ENCODE results near the gene GABBR2. TPM values are rescaled to one million over a fixed set of nuclear protein-coding genes. Genes with fewer than 3 reads are reported as not detected.

The GABBR2 gene
- total RNA-seq, 4 donors from 2014 or later: 2.4 to 13.6 (median 10.0) TPM

DNA sequence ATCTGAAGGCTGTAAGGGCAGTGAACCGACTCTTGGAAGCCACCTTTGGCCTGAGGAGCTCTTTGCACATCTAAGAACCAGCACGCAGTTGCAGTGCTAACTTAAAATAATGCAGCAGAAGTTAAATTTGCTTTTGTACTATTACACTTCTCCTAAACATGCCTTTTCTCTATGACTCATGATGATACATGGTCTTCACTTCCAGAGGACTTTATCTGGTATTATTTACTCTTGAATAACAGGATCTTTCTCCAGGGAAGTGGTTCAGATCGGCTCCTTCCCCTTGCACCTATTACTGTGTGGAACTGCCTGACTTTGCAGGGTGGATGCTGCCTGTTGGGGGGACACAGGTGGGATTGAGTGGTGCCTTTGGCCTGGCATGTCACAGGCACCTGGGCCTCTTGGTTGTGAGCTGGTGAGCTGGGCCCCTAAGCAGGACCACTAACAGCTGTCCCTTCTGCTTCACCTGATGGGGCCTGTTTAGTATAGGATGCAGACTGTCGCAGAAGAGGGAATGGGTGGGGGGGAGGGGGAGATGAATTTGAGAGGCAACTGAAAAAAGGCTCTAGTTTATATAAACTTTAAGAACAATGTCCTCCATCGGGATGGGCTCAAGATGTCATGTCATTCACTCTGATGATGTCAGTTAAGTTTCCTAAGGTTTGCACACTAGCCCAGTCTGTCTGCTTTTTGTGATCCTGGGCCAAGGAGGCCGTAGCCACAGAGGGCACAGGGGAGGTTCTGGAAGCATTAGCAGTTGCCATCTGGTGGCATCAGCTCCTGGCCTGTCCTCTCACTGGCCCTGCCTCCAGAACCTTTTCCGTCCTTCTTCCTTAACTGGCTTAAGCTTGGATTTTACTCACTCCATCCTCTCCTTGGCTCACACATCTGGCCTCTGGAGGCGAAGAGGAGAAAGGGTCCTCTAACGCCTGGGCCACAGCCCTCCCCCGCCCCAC is 33.9 kb upstream of the GABBR2 start:
- no peaks in the 10 kb centered on the region for H3K9me3 ChIP-seq

DNA sequence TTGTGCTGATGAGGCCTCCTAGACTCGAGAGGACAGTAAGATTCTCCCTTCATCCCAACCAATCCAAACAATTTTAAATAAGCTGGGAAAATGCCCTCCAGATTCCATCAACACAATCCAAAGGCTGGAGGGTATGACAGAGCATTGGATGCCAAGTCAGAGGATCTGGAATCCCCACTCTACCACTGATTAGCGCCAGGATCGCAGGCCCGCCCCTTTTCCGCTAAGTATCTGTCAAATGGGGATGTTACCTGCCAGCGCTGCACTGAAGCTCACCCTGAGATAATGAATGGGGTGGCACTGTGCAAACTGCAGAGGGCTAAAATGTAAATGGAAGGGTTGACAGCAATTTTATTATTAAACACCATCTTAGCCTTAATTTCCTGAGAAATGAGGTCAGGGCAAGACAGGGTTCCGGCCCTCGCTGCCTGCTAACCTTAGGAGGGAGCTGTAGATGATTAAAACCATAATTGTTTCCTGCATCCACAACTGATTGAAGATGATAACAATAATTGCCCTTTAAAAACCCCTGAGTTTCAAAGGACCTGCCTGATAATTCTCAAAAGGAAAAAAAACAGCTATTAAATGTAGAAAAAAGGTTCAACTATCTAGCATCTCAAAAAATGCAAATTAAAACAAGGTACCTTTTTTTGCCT is 31.6 kb upstream of the GABBR2 start:
- WGBS, 2 donors: 87 to 95% methylated on average over 8 of the region's 8 CpGs
- intact Hi-C loops (cut with DNase I): no loop called here
- H3K27ac ChIP-seq: no peak overlapping the region
- no peaks in the 10 kb centered on the region for H3K27me3 ChIP-seq
- DNase-seq: no peak
- H3K36me3 ChIP-seq: peaks cover 18 to 21% of the 10 kb centered on the region in 2 donors
- no peaks in the 10 kb centered on the region for H3K9me3 ChIP-seq
- no peak for TF ChIP-seq POLR2A (IDR thresholded peaks at IDR 0.05)
- no peak overlapping the region for H3K4me3 ChIP-seq (replicated peaks in 1 of 3)
- H3K4me1 ChIP-seq: no peaks in the 10 kb centered on the region

More for the DNA sequence above, 33.9 kb upstream of the GABBR2 start:
- H3K4me1 ChIP-seq: no peaks in the 10 kb centered on the region
- WGBS, 2 donors: 90 to 92% methylated on average over 9 of the region's 10 CpGs
- no peak for DNase-seq
- TF ChIP-seq, protein P1, sequence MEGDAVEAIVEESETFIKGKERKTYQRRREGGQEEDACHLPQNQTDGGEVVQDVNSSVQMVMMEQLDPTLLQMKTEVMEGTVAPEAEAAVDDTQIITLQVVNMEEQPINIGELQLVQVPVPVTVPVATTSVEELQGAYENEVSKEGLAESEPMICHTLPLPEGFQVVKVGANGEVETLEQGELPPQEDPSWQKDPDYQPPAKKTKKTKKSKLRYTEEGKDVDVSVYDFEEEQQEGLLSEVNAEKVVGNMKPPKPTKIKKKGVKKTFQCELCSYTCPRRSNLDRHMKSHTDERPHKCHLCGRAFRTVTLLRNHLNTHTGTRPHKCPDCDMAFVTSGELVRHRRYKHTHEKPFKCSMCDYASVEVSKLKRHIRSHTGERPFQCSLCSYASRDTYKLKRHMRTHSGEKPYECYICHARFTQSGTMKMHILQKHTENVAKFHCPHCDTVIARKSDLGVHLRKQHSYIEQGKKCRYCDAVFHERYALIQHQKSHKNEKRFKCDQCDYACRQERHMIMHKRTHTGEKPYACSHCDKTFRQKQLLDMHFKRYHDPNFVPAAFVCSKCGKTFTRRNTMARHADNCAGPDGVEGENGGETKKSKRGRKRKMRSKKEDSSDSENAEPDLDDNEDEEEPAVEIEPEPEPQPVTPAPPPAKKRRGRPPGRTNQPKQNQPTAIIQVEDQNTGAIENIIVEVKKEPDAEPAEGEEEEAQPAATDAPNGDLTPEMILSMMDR (IDR thresholded peaks at IDR 0.05): no peak
- TF ChIP-seq POLR2A (IDR thresholded peaks at IDR 0.05): no peak
- no peak overlapping the region for H3K27ac ChIP-seq
- H3K36me3 ChIP-seq: peaks cover 9 to 11% of the 10 kb centered on the region in 2 donors
- no peak overlapping the region for H3K4me3 ChIP-seq (replicated peaks in 1 of 3)
- no peaks in the 10 kb centered on the region for H3K27me3 ChIP-seq
- intact Hi-C loops (cut with DNase I): no loop called here

DNA sequence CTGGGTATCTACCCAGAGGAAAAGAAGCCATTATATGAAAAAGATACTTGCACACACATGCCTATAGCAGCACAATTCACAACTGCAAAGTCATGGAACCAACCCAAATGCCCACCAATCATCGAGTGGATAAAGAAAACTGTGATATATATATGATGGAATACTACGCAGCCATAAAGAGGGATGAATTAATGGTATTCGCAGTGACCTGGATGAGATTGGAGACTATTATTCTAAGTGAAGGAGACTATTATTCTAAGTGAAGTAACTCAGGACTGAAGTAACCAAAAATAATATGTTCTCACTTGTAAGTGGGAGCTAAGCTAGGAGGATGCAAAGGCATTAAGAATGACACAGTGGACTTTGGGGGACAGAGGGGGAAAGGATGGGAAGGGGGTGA is 30.0 kb upstream of the GABBR2 start:
- 97 to 98% methylated on average over 3 of the region's 3 CpGs for WGBS, 2 donors
- no peak for TF ChIP-seq POLR2A (IDR thresholded peaks at IDR 0.05)
- no peak for DNase-seq
- Histone ChIP-seq H3K9me3 (no peaks in the 10 kb centered on the region), H3K27me3 (no peaks in the 10 kb centered on the region), H3K27ac (no peak overlapping the region), H3K36me3 (peaks cover 18 to 21% of the 10 kb centered on the region in 2 donors), H3K4me1 (no peaks in the 10 kb centered on the region), H3K4me3 (replicated peaks in 1 of 3) (no peak overlapping the region)
- intact Hi-C loops (cut with DNase I): no loop called here

DNA sequence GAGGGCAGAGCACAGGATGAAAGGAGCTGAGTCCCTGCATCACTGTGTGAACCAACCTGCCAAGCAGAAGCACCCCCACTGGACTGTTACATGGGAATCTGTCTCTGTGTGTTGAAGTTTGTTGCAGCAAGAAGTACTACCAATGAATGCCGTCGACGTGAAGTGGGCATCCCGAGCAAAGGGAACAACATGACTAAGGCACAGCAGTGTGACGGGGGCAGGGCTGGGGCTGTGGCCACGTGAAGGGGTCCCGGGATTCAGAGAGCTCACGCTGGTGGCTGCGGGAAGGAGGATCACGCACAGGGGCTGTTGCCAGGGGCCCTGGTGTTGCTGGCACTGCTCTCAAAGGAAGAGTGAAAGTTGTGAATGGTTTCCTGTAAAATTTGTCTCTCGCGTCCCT is 27.5 kb upstream of the GABBR2 start:
- Histone ChIP-seq H3K27me3 (no peaks in the 10 kb centered on the region), H3K9me3 (no peaks in the 10 kb centered on the region), H3K27ac (no peak overlapping the region), H3K4me3 (replicated peaks in 1 of 3) (no peak overlapping the region), H3K4me1 (no peaks in the 10 kb centered on the region), H3K36me3 (peaks cover 18 to 19% of the 10 kb centered on the region in 2 donors)
- TF ChIP-seq, protein P1 (IDR thresholded peaks at IDR 0.05): no peak
- no peak for TF ChIP-seq POLR2A (IDR thresholded peaks at IDR 0.05)
- WGBS, 2 donors: 83 to 92% methylated on average over 12 of the region's 12 CpGs
- intact Hi-C loops (cut with DNase I): no loop called here
- no peak for DNase-seq

DNA sequence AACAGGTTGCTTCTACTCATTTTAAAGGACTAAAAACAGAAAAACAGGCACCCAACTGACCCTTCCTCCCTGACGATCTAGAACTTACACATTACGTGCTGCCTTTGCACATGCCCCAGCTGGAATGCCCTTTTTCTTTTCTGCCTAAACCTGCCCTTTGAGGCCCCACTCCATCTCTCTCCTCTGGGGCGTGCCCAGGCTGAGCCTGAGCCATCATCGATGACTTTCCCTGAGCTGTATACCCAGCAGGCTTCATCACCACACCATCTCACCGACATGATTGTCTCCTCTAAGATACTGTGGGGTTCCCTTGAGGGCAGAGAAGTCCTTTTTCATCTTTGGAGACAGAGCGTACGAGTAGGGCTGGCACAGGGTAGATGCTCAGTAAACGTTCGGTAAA is 24.1 kb upstream of the GABBR2 start:
- H3K36me3 ChIP-seq: peaks cover 18 to 19% of the 10 kb centered on the region in 2 donors
- DNase-seq: no peak
- WGBS, 2 donors: 94 to 96% methylated on average over 9 of the region's 9 CpGs
- no peaks in the 10 kb centered on the region for H3K4me1 ChIP-seq
- no peaks in the 10 kb centered on the region for H3K27me3 ChIP-seq
- H3K9me3 ChIP-seq: no peaks in the 10 kb centered on the region
- no peak overlapping the region for H3K4me3 ChIP-seq (replicated peaks in 1 of 3)
- H3K27ac ChIP-seq: no peak overlapping the region
- intact Hi-C loops (cut with DNase I): no loop called here
- TF ChIP-seq, protein P1 (IDR thresholded peaks at IDR 0.05): no peak
- no peak for TF ChIP-seq POLR2A (IDR thresholded peaks at IDR 0.05)

DNA sequence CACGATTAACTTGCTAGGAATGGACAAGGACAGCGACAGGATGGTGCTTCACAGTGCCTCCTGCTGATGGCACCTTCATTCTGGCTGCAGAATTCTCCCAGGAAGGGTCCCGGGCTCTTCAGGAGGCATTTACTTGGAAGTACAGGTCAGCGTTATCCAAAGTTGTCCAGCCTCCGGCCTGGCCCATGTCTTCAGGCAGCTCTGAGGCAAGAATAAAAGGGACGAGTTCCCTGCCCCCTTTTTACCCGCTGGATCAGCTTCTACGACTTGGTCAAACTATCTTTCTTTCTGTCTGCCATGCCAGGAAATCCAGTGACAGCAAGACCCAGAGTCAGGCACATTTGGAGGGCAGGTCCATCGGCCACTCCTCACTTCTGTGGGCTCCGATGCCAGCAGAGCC is 23.4 kb upstream of the GABBR2 start:
- intact Hi-C loops (cut with DNase I): no loop called here

More for the DNA sequence above, 23.4 kb upstream of the GABBR2 start:
- H3K4me1 ChIP-seq: no peaks in the 10 kb centered on the region
- no peaks in the 10 kb centered on the region for H3K27me3 ChIP-seq
- WGBS, 2 donors: 85 to 92% methylated on average over 9 to 10 of the region's 10 CpGs
- no peak overlapping the region for H3K27ac ChIP-seq
- peaks cover 18 to 19% of the 10 kb centered on the region in 2 donors for H3K36me3 ChIP-seq
- DNase-seq: no peak
- H3K4me3 ChIP-seq (replicated peaks in 1 of 3): no peak overlapping the region
- no peak for TF ChIP-seq POLR2A (IDR thresholded peaks at IDR 0.05)
- TF ChIP-seq, protein P1 (IDR thresholded peaks at IDR 0.05): no peak
- no peaks in the 10 kb centered on the region for H3K9me3 ChIP-seq
